Measurements from ENCODE around the gene BMP2K. TPM values are rescaled to one million over a fixed set of nuclear protein-coding genes. Genes with fewer than 3 reads are reported as not detected.

The BMP2K gene
- total and polyA plus RNA-seq, 2 of the 8 experiments (the other 6 are each of a cell fraction or from before 2014, with no cell fraction given): 15.6 to 24.1 TPM

- H3K23me2 ChIP-seq (ENCODE audit: low read depth, low read length): no peaks in the 10 kb centered on the region; the same call in 1 of the 2 replicates
- H3K27me3 ChIP-seq (replicated peaks in 1 of 4; ENCODE audit: control insufficient read depth in 3 of 4, extremely low read depth in 1 of 4, insufficient read depth in 3 of 4, low read length in 3 of 4): no peaks in the 10 kb centered on the region
- no peak overlapping the region for H3K14ac ChIP-seq (ENCODE audit: insufficient read length)
- no peak overlapping the region for H3K4ac ChIP-seq (replicated peaks; ENCODE audit: insufficient read length, low read depth, low read length)
- H3K56ac ChIP-seq (replicated peaks; ENCODE audit: insufficient read length, low read depth, low read length): no peak overlapping the region
- no peak overlapping the region for H3K18ac ChIP-seq (ENCODE audit: extremely low read depth, low read length)
- no peaks in the 10 kb centered on the region for H3K36me3 ChIP-seq (ENCODE audit: control insufficient read depth in 2 of 4, insufficient read depth in 4 of 4, low read length in 3 of 4)
- no peak overlapping the region for H3K27ac ChIP-seq (ENCODE audit: low read depth, low read length)
- H3K4me3 ChIP-seq (ENCODE audit: extremely low read depth in 1 of 4, insufficient read depth in 2 of 4, low read depth in 3 of 4, low read length in 4 of 4): no peak overlapping the region
- no peak overlapping the region for H2AFZ ChIP-seq (ENCODE audit: low read length)
- H4K20me1 ChIP-seq (replicated peaks in 1 of 2; ENCODE audit: control insufficient read depth in 1 of 2, insufficient read depth in 2 of 2, low read length in 2 of 2): no peaks in the 10 kb centered on the region
- no peak overlapping the region for H2BK20ac ChIP-seq (ENCODE audit: low read length)
- H4K8ac ChIP-seq (ENCODE audit: extremely low read depth, insufficient read depth, low read length): no peak overlapping the region
- H2BK15ac ChIP-seq (ENCODE audit: low read length): no peak overlapping the region
- H3K79me1 ChIP-seq (ENCODE audit: low read depth, low read length): no peaks in the 10 kb centered on the region
- POLR2A ChIA-PET (ENCODE audit: partially characterized antibody): no interaction called here
- H3K9ac ChIP-seq (replicated peaks in 1 of 4; ENCODE audit: extremely low read depth in 1 of 4, low read depth in 3 of 4, low read length in 3 of 4): no peak overlapping the region
- no peak overlapping the region for H2BK5ac ChIP-seq (ENCODE audit: low read depth, low read length)
- no peak overlapping the region for H2AK5ac ChIP-seq (ENCODE audit: low read depth, low read length)
- no peak overlapping the region for H4K5ac ChIP-seq (ENCODE audit: insufficient read length, low read depth, low read length)
- CTCF ChIA-PET (ENCODE audit: partially characterized antibody): interaction anchor here (1.3 kb wide), 1 partner anchor 28 kb away, joined by 4 read pairs; no protein-coding TSS in a partner anchor
- no peak for FAIRE-seq
- no peak for DNase-seq (ENCODE audit: low read depth in 1 of 2, low spot score in 2 of 2)
- H3K4me1 ChIP-seq (replicated peaks in 1 of 4; ENCODE audit: control insufficient read depth in 3 of 4, insufficient read depth in 4 of 4, low read length in 3 of 4): no peaks in the 10 kb centered on the region
- no peak overlapping the region for H3K4me2 ChIP-seq (ENCODE audit: insufficient read depth in 1 of 2, low read depth in 2 of 2, low read length in 2 of 2)
- H2BK12ac ChIP-seq (ENCODE audit: low read depth, low read length): no peak overlapping the region
- no peak overlapping the region for H4K91ac ChIP-seq (replicated peaks; ENCODE audit: insufficient read length, low read length)
- H2BK120ac ChIP-seq (replicated peaks; ENCODE audit: low read depth, low read length): no peak overlapping the region
- no peaks in the 10 kb centered on the region for H3K9me3 ChIP-seq (ENCODE audit: insufficient read depth in 2 of 2, low read depth in 1 of 2, low read length in 1 of 2)
- H3K23ac ChIP-seq (ENCODE audit: insufficient read length): no peak overlapping the region
- 90% methylated on average over 3 of the region's 3 CpGs; no CpG with 5 or more reads in 1 of the 2 experiments for WGBS, 2 experiments (ENCODE audit: extremely low coverage in 1 of 2, insufficient coverage in 1 of 2, insufficient read length in 1 of 2, insufficient replicate concordance in 2 of 2, low coverage in 1 of 2, low lambda C conversion rate in 2 of 2, missing lambda C conversion rate in 1 of 2)
- no peaks in the 10 kb centered on the region for H3K79me2 ChIP-seq (ENCODE audit: control insufficient read depth in 1 of 2, insufficient read depth in 2 of 2, low read length in 2 of 2)
- TF ChIP-seq ATF2 (IDR thresholded peaks at IDR 0.05; ENCODE audit: low read length) (no peak), TBP (IDR thresholded peaks at IDR 0.05; ENCODE audit: low read depth, low read length) (no peak), MAX (IDR thresholded peaks at IDR 0.05) (no peak), YY1 (IDR thresholded peaks at IDR 0.05; ENCODE audit: low read depth, low read length) (no peak), CHD2 (IDR thresholded peaks at IDR 0.05; ENCODE audit: low read length) (no peak), CBX5 (IDR thresholded peaks at IDR 0.05; ENCODE audit: low read depth, low read length) (no peak), SIRT6 (IDR thresholded peaks at IDR 0.05; ENCODE audit: low read length) (no peak), KDM5A (IDR thresholded peaks at IDR 0.05; ENCODE audit: low read length) (no peak), BACH1 (IDR thresholded peaks at IDR 0.05; ENCODE audit: low read length) (no peak), FOSL1 (IDR thresholded peaks at IDR 0.05; ENCODE audit: insufficient read depth, low read depth, low read length) (no peak), SIX5 (IDR thresholded peaks at IDR 0.05; ENCODE audit: low read depth, low read length) (no peak), SP2 (IDR thresholded peaks at IDR 0.05; ENCODE audit: low read length) (no peak), POU5F1 (IDR thresholded peaks at IDR 0.05; ENCODE audit: low read depth, low read length) (no peak), SP1 (IDR thresholded peaks at IDR 0.05; ENCODE audit: low read depth, low read length) (no peak), POLR2A (IDR thresholded peaks at IDR 0.05; ENCODE audit: control extremely low read depth in 1 of 2, low read depth in 2 of 2, low read length in 2 of 2) (no peak), POLR2AphosphoS5 (IDR thresholded peaks at IDR 0.05; ENCODE audit: low read depth, low read length) (no peak)
Observed at GRCh38 chr4:78766026-78766425, 10.1 kb upstream of the BMP2K start.
